Keratinocyte (primary cell): ENCODE data around the gene MYOC.

Experiments used
- EZH2 ChIP-seq: IDR thresholded peaks from one replicate; pipeline ENCODE4 v1.6.1; 2012; ENCODE audit warnings: inconsistent platforms, mild to moderate bottlenecking, low read length, moderate library complexity
- TF ChIP-seq, protein P1 (sequence below), 3 experiments: IDR thresholded peaks in 1 of 3; conservative IDR thresholded peaks in 1 of 3; optimal IDR thresholded peaks in 1 of 3; 2 replicates in 2 of 3; 3 replicates in 1 of 3; pipeline versions ENCODE3 to v1.5.1; 2011; ENCODE audit warnings: low read length in 3 of 3, mild to moderate bottlenecking in 3 of 3, moderate library complexity in 2 of 3, control low read depth in 1 of 3, inconsistent platforms in 1 of 3; ENCODE audit not compliant: insufficient read depth in 2 of 3; ENCODE audit errors: extremely low read depth in 1 of 3

DNA sequence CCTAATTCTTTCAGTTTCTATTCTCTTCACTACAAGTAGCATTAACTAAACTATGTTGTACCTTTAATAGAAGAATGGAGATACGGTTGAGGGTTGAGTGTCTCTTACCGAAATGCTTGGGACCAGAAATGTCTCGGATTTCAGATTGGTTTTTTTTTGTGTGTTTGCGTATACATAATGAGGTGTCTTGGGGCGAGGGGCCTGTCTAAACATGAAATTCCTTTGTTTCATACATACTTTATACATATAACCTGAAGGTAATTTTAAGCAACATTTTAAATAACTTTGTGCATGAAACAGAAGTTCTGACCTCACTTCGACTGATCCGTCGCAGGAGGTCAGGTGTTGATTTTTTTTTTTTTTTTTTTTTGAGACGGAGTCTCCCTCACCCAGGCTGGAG, 66.8 kb downstream of the MYOC start:
- TF ChIP-seq, protein P1, sequence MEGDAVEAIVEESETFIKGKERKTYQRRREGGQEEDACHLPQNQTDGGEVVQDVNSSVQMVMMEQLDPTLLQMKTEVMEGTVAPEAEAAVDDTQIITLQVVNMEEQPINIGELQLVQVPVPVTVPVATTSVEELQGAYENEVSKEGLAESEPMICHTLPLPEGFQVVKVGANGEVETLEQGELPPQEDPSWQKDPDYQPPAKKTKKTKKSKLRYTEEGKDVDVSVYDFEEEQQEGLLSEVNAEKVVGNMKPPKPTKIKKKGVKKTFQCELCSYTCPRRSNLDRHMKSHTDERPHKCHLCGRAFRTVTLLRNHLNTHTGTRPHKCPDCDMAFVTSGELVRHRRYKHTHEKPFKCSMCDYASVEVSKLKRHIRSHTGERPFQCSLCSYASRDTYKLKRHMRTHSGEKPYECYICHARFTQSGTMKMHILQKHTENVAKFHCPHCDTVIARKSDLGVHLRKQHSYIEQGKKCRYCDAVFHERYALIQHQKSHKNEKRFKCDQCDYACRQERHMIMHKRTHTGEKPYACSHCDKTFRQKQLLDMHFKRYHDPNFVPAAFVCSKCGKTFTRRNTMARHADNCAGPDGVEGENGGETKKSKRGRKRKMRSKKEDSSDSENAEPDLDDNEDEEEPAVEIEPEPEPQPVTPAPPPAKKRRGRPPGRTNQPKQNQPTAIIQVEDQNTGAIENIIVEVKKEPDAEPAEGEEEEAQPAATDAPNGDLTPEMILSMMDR (optimal IDR thresholded peaks at IDR 0.05 in 1 of 3, IDR thresholded peaks at IDR 0.05 in 1 of 3, conservative IDR thresholded peaks at IDR 0.05 in 1 of 3; ENCODE audit: extremely low read depth in 1 of 3, insufficient read depth in 2 of 3, low read length in 3 of 3): no peak
- TF ChIP-seq EZH2: no peak
